ENCODE measurements around the gene ZNF792. TPM values are rescaled to one million over a fixed set of nuclear protein-coding genes. Genes with fewer than 3 reads are reported as not detected.
"Not testable (repeated sequence)": the region's sequence is repeated elsewhere in the genome, so short reads cannot be mapped to it uniquely, and the experiment has no call there.

Gene ZNF792
- total RNA-seq, 2 donors from 2014 or later = 3.1 to 5.5 TPM

DNA sequence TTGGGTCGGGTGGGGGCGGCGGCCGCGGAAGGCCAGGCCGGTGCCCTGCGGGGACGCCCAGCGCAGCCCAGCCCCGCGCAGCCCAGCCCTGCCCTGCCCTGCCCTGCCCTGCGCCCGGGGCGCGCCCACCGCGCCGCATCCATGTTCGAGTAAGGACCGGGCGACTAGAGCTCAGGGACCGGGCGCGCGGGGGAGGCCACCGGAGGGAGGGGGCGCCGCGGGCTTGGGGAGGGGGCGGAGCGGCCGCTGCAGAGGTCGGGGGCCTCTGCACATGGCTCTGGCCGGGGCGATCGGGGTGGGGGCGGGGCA is 36.3 kb upstream of the ZNF792 start:
- intact Hi-C loops (cut with DNase I) = no loop called here
- no peak for DNase-seq
- no peak for ATAC-seq

DNA sequence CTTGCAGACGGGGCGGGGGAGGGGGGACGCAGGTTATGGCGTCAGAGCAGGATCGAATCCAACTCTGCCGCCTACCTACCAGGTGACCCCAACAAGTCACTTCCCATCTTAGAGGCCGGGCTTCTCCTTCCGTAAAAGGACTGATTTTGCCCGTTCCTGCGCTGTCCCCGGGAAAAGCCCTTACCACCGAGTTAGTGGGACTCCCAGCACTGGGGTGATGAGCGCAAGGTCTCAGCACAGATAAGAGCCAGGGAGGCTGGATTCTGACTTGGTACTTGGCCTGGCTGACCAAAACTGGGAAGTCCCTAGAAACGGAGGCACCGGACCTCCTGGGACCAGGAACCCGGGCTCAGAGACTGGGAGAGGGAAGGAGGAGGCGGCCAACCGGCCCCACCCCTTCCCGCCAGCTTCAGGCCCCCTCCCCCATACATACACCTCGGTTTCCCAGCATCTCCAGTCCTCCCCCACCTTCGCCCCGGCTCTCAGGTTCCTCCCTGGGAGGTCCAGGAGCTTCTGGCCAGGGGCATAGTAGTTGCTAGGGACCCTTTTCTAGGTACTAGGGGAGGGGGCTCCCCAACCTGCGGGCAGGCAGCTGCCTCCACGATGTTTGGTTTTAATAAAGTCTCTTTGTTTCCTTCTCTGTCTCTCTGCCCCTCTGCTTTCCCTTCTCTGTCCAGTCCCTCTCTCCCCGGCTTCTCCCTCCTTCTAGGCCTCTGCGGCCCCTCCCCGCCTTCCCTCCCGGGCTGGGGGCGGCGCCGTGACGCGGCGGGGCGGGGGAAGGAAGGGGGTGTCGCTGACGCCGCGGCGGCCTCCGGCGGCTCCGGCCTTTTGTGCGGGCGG is 35.7 kb upstream of the ZNF792 start, which contains the start of gene GRAMD1A:
TSS of gene GRAMD1A (plus strand) at position 826 of the 840 bp plus-strand sequence. CDS start 156 bp downstream, outside the sequence.
- intact Hi-C loops (cut with DNase I) = no loop called here
- DNase-seq = peak; percentile 89
- peak; percentile 92 to 93 for ATAC-seq

DNA sequence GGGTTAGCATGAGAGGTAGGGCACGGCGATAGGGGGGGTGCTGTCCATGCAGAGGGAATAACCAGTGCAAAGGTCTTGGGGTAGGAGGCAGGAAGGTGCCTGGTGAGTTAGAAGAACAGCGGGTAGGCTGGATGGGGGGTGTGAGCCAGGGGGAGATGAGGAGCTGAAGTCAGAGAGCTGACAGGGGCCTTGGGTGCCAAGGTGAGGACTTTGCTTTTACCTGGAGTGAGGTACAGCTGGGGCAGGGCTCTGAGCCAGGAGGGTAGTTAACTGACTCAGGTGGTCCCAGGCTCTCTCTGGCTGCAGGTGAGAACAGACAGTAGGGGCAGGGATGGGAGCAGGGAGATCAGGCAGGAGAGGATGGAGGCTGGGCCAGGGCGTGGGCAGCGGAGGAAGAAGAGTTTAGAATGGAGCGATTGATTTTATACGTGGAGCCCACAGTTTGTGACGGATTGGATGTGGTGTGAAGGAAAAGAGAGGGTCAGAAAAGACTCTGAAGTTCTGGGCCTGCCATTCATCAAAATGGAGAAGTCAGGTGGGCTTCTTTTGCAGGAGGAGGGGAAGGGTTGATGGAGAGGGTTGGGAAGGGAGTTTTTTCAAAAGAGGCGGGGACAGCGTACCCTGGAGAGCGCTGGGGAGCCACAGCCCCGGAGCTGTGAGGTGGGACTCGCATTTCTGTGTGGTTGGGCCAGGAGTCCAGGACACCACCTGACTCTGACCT is 34.9 kb upstream of the ZNF792 start:
- peak in 1 of 2 donors; percentile 36 for ATAC-seq
- no peak for DNase-seq
- intact Hi-C loops (cut with DNase I) = no loop called here

DNA sequence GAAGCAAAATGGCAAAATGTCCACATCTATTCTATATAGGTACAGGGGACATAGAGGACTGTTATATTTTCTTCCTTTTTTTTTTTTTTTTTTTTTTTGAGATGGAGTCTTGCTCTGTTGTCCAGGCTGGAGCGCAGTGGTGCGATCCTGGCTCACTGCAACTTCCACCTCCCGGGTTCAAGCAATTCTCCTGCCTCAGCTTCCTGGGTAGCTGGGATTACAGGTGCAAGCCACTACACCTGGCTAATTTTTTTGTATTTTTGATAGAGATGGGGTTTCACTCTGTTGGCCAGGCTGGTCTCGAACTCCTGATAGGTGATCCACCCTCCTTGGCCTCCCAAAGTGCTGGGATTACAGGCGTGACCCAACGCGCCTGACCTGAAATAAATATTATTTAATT is 34.2 kb upstream of the ZNF792 start:
- intact Hi-C loops (cut with DNase I); ATAC-seq; DNase-seq: not testable (repeated sequence)

DNA sequence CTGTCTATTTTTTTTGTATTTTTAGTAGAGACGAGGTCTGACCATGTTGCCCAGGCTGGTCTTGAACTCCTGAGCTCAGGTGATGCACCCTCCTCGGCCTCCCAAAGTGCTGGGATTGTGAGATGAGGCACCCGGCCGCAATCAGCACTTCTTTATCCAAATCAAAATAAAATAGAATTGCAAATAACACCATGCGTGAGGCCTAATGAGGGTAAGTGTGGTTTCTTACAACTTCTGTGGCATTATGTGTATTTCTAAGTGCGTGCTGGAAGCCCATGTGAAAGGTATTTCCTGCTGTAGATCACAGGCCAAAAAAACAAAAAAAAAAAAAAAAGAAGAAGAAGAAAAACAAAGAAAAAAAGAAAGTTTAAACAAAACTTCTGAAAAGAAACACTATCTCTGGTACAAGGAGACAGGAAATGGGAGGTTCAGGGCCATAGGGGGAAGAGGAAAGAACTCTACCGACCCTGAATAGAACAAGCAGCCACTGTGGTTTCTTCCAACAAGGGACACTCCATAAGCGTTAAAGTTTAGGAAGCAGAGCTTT is 33.1 kb upstream of the ZNF792 start:
- no peak for DNase-seq
- intact Hi-C loops (cut with DNase I) = no loop called here
- ATAC-seq = no peak

DNA sequence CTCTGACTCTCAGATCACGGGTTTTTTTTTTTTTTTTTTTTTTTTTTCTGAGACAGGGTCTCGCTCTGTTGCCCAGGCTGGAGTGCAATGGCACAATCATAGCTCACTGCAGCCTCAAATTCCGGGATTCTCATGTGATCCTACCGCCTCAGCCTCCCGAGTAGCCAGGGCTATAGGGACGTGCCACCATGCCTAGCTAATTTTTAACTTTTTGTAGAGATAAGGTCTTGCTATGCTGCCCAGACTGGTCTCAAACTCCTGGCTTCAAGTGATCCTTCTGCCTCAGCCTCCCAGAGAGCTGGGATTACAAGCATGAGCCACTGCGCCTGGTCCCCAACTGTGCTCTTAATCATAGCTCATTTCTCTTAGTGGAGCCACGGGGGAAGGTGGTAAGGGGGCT is 31.5 kb upstream of the ZNF792 start:
- DNase-seq (no peak), ATAC-seq (no peak)
- intact Hi-C loops (cut with DNase I) = no loop called here

DNA sequence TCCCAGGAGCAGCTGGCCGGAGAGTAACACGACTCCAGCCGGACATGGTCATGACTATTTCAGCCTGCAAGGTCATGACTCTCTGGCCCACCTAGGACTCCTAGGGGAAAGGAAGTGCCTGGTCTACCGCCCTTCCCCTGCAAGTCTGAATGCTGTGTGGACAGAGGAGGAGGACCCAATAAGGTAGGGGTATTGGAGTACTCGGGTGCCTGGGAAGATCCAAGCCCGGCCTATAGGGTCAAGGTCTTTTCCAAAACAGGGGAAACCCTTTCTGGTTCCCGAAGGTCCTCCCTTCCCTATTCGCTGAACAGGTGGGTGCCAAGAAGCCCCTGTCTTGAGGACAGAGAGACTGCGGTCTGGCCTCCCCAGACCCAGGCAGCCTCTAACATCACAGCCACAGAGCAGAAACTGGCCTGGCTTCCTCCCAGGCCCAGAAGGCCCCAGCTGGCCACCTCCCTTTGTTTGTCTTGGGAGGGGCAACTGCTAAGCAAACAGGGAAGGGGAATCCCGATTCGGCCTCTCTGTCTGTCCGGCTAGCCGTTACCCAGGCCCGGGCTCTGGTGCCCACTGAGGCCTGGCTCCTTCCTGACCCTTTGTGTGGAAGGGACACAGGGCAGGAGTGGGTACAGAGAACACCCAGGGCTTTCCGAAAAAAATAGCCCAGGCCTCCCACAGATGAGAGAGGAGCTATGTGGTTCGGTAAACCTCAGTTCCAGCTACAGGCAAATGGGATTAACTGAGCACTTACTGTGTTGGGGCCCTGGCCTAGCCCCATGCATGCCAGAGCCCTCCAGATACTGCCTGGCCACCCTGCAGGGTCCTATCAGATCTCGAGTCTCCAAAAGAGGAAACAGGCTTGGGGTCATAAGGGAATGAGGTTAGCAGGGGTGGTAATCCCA is 30.9 kb upstream of the ZNF792 start:
- ATAC-seq = peak; percentile 31 to 35
- intact Hi-C loops (cut with DNase I) = no loop called here
- DNase-seq = peak; percentile 73

DNA sequence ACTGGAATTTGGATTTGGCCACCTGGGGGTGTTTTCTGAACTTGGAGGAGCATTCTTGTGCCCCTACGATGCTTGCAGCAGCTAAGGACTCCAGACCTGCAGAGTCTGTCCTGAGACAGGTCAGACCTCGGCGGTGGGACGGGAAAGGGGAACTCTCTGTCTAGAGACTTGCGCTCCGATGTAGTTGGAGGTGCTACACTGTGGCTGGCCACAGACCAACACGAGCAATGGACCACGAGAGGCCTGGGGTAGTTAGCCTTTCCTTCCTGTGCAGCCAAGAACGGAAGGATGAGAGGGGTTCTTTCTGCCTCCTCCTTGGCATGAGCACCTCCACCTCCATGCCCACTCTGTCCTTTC is 30.2 kb upstream of the ZNF792 start:
- intact Hi-C loops (cut with DNase I) = no loop called here
- no peak for DNase-seq
- ATAC-seq = no peak

DNA sequence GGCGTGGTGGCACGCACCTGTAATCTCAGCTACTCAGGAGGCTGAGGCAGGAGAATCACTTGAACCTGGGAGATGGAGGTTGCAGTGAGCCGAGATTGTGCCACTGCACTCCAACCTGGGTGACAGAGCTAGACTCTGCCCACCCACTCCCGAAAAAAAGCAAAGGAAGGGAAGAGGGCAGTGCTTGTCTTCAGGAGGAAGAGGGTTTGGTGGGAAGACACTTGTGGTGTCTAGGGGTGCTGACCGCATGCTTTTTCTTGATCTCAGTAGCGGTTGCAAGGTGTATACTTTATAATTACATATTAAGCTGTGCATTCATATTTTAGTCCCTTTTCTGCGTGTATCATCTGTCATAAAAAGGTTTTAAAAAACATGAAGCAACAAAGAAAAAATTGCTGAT is 28.6 kb upstream of the ZNF792 start:
- intact Hi-C loops (cut with DNase I); DNase-seq; ATAC-seq: not testable (repeated sequence)

DNA sequence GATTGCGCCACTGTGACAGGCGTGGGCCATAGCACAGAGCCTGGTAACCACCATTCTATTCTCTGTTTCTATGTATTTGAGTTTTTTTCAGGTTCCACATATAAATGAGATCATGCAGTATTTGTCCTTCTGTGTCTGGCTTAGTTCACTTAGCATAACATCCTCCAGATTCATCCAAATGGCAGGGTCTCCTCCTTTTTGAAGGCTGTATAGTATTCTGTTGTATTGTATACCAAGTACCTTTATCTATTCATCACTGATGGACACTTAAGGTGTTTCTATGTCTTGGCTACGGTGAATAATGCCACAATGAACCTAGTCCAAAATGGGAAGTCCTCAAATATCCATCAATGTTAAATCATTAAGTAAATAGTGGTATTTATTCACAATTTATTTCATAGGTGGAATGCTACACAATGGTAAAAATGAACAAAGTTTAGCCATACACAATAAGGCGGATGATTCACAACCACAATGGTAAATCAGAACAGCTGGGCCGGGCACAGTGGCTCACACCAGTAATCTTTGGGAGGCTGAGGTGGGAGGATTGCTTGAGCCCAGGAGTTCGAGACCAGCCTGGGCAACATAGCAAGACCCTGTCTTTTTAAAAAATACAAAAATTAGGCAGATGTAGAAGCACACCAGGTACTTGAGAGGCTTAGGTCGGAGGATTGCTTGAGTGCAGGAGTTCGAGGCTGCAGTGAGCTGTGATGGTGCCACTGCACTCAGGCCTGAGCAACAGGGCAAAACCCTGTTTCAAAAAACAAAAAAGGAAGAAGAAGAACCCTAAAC is 27.7 kb upstream of the ZNF792 start:
- intact Hi-C loops (cut with DNase I) = no loop called here
- DNase-seq (no peak), ATAC-seq (no peak)

DNA sequence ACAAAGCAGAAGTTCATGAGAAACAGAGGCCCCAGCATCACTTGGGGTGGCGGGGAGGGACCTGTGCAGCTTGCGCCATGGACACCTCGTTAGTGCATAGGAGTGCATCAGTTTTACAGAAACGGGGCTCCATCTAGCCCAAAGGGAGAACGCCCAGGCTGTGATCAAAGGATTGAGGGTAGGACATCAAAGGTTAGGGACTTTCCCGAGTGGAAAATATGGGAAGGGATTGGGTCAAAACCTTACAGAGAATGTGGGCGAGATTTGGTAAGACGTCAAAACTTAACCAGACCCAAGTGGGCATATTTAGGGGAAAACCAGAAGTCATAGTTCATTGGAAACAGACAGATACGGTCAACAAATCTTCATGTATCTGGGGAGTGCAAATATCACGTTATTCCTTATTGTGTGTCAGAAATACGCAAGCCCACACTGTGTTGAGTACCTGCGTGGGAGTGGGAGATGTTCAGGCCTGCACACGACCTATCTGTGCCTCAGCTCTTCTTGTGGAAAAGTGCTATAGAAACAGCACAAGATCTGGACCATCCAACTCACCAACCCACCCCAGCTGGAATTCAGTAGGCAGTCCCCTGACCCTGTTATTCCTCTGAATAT is 26.7 kb upstream of the ZNF792 start:
- no peak for DNase-seq
- intact Hi-C loops (cut with DNase I) = no loop called here
- ATAC-seq = no peak

DNA sequence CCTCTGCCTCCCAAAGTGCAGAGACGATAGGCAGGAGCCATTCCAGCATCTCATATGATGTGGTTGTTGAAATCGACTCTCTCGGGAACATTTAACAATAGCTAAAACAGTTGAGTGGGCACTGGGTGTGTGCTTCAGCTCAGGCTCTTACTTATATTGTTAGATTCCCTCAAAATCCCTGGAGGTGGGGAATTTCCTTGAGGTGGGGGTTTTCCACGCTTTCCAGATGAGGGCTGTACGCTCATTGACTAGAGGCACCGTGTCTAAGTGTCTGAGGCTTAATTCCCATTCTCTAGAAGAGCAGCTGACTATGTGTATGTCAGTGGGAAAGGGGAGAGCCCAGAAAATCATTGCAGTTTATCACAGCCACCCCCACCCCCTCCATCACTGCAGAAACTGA is 25.3 kb upstream of the ZNF792 start:
- DNase-seq (no peak), ATAC-seq (no peak)
- intact Hi-C loops (cut with DNase I) = no loop called here

DNA sequence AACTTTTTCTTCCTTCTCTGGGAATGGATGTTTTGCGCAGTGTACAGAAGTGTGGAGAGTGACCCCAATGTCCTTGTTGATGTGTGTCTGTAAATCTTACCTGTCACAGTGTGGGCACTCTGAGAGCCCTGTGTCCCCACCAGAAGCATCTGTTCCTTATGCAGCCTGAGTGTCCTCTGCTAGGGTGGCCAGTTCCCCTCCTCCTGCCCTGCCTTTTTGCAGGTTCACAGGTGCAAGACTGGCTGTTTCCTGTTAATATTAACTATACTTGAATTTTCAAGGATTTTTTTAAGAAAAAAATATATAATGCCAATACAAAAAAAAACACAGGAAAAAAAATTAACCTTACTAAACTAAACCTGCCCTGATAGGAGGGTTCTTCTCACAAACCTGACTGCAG is 24.1 kb upstream of the ZNF792 start:
- DNase-seq = no peak
- intact Hi-C loops (cut with DNase I) = no loop called here
- ATAC-seq = no peak

DNA sequence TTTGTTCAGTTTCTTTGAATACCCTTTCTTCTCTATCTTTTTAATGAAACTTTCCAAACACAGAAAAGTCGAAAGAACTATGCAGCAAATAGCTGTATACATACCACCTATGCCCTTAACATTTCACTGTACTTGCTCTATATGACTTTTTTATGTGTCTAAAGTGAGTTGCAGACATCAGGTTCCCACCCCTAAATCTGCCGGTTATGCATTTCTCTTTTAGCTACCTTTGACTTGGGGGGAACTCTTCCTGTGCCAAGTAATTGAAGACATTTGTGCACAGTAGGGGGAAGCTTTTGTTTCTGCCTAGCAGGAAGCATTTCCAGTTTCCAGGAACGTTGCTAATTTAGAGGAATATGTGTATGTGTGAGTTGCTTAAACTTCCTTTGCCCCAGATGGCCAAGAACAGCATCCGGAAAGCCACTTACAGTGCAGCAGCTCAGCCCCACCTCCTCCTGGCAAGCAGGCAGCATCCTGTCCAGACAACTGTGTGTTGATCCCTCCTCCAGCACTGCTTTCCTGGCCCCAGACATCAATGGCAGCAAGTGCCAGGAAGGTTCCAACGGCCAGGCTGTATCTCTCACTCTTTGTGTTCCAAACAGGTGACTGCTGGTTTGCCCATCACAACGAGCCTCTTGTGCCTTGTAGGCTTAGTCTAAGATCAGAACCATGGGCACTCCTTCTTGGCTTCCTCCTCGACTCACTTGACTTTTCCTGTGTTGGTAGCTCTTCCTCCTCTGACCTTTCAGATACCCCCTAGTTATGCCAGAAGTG is 21.4 kb upstream of the ZNF792 start:
- intact Hi-C loops (cut with DNase I) = no loop called here

DNA sequence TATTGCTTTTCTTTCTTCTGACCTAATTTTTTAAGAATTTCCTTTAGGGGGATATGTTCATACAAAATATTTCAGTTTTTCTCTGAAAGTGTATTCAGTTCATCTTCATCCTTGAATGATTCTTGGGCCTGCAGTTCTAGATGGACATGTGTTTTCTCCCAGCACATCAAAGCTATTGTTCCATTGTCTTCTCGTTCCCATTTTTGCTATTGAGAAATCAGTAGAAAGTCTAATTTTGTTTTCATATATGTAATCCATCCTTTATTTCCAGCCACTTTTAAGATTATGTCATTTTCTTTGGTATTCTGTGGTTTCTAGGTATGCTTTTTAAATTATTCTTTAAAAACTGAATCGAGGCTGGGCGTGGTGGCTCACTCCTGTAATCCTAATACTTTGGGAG is 20.3 kb upstream of the ZNF792 start:
- DNase-seq (no peak), ATAC-seq (no peak)
- intact Hi-C loops (cut with DNase I) = no loop called here

More for the DNA sequence above, 21.4 kb upstream of the ZNF792 start:
- ATAC-seq = peak; percentile 96 to 99
- peak; percentile 87 for DNase-seq

DNA sequence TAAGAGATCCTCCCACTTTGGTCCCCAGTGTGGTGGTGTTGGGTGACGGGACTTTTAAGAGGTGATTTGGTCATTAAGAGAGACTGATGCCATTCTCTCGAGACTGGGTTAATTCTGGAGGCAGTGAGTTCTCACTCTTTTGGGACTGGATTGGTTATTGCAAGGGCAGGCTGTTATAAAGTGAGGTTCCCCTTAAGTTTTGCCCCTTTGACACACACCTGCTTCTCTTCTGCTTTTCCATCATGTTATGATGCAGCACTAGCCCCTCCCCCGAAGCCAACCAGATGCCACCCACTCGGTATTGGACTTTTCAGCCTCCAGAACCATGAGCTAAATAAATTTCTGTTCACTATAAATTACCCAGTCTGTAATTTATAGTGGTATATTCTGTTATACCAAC is 19.8 kb upstream of the ZNF792 start:
- intact Hi-C loops (cut with DNase I) = no loop called here
- no peak for ATAC-seq

DNA sequence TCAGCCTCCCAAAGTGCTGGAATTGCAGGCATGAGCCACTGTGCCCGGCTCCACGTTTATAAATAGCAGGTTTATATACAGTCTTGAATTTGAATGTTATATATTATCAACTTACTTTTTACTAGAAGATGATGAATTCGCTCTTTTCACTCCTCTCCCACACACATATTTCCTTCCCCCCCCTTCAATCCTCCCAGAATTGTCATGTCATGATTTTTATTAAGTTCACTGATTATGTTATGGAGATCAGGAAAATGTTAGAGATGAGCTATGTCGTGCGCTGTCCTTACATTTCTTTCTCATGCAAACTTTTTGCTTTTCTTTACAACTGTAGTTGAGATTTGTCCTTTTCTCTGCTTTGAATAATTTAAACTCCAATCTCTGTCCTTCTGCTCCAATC is 18.2 kb upstream of the ZNF792 start:
- DNase-seq (no peak), ATAC-seq (no peak)
- intact Hi-C loops (cut with DNase I) = no loop called here

More for the DNA sequence above, 19.8 kb upstream of the ZNF792 start:
- DNase-seq = no peak
